Calu3 (cell line): ENCODE results near the gene DTX1. TPM values are rescaled to one million over a fixed set of nuclear protein-coding genes. Genes with fewer than 3 reads are reported as not detected.

Experiments used
- BruUV-seq: library from RNA; stranded (reverse); fragments of 400-500 nt; replicated peaks from 2 replicates; lab custom pipeline; 2021; lab: Mats Ljungman, UMichigan
- CTCF ChIA-PET: fragments of 300-600 bp; sonication (Branson Sonifier 250); formaldehyde crosslinking; loops from one replicate; lab custom pipeline; 2022; ENCODE audit warnings: antibody characterized with exemption; lab: Charles Lee
- DNase-seq: peaks from one replicate; pipeline ENCODE4 v3.0.0; 2022
- H3K27ac Mint-ChIP-seq: one replicate; pipeline ENCODE4 v1.8.0; 2022; ENCODE audit warnings: mixed read lengths; ENCODE audit not compliant: unreplicated experiment
- H3K27me3 Mint-ChIP-seq: one replicate; pipeline ENCODE4 v1.8.0; 2022; ENCODE audit warnings: mixed read lengths; ENCODE audit not compliant: unreplicated experiment
- H3K36me3 Mint-ChIP-seq: one replicate; pipeline ENCODE4 v1.8.0; 2022; ENCODE audit warnings: mild to moderate bottlenecking, moderate library complexity, mixed read lengths; ENCODE audit not compliant: insufficient read depth, unreplicated experiment
- H3K4me1 Mint-ChIP-seq: one replicate; pipeline ENCODE4 v1.8.0; 2022; ENCODE audit warnings: mild to moderate bottlenecking, low read depth, mixed read lengths; ENCODE audit not compliant: unreplicated experiment
- H3K4me3 Mint-ChIP-seq: one replicate; pipeline ENCODE4 v1.8.0; 2022; ENCODE audit warnings: mild to moderate bottlenecking, low read depth, moderate library complexity, mixed read lengths; ENCODE audit not compliant: unreplicated experiment
- H3K9me3 Mint-ChIP-seq: one replicate; pipeline ENCODE4 v1.8.0; 2022; ENCODE audit warnings: low read depth, mixed read lengths; ENCODE audit not compliant: unreplicated experiment
- intact Hi-C: fragments of 100-400 bp; cut with micrococcal nuclease; formaldehyde crosslinking; loops from one replicate; pipeline ENCODE4 v1.10.0; 2022; ENCODE audit not compliant: unreplicated experiment
- total RNA-seq: library from RNA; stranded (reverse); gene quantifications from 2 replicates; pipeline ENCODE4 v1.2.3, GENCODE V29; 2022
- TF ChIP-seq, protein P1 (sequence below): fragments of 200-600 bp; IDR thresholded peaks from one replicate; pipeline ENCODE4 v1.8.0; 2022; ENCODE audit warnings: antibody characterized with exemption; ENCODE audit not compliant: unreplicated experiment

Gene DTX1
- total RNA-seq, 1 experiment from 2014 or later, result not detected

DNA sequence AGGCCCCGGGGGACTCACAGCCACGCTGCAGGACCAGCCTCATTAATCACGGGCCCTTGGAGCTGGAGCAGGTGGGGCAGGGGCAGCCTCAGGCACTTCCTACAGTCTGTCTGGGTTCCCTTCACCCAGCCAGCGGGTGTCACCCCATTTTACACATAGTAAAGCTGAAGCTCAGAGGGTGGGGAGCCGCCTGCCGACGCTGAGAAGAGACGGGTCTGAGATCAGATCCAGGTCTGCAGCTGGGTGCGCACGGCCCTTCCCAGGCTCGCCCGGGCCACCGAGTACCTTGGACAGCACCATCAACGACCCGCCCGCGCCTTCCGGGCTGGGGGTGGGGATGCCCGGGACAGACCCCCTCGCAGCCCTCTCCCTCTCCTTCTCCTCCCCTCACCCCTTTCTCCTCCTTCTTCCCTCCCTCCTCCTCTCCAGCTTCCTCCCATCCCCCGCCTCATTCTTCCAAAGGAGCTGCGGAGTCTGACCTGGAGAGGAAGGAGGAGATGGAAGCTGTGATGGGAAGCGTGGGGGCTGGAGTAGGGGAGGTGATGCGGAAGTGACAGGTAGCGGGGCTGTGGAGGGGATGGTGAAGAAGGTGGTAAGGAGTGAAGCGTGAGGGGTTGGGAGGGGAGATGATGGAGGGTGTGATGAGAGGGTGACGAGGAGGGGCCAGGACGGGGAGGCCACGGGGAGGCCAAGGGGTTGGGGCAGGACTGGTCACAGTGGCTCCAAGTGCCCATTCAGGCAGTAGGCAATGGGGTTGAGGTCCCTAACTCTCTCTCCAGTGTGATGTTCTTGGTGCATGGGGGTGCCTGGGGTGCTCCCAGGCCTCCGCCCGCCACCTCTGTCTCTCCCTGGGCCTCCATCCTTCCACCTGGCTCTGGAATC, 8.8 kb downstream of the DTX1 start:
- DNase-seq, result peak; percentile 47
- no peaks in the 10 kb centered on the region for H3K9me3 Mint-ChIP-seq
- CTCF ChIA-PET, result no interaction called here

GRCh38 chr12:113066813-113067400, 10.4 kb downstream of the DTX1 start:
- TF ChIP-seq, protein P1, sequence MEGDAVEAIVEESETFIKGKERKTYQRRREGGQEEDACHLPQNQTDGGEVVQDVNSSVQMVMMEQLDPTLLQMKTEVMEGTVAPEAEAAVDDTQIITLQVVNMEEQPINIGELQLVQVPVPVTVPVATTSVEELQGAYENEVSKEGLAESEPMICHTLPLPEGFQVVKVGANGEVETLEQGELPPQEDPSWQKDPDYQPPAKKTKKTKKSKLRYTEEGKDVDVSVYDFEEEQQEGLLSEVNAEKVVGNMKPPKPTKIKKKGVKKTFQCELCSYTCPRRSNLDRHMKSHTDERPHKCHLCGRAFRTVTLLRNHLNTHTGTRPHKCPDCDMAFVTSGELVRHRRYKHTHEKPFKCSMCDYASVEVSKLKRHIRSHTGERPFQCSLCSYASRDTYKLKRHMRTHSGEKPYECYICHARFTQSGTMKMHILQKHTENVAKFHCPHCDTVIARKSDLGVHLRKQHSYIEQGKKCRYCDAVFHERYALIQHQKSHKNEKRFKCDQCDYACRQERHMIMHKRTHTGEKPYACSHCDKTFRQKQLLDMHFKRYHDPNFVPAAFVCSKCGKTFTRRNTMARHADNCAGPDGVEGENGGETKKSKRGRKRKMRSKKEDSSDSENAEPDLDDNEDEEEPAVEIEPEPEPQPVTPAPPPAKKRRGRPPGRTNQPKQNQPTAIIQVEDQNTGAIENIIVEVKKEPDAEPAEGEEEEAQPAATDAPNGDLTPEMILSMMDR, result no peak
- Mint-ChIP-seq H3K27me3 (peaks cover 5% of the 10 kb centered on the region), H3K36me3 (peaks cover 5% of the 10 kb centered on the region), H3K27ac (no peak overlapping the region), H3K4me1 (peaks cover 3% of the 10 kb centered on the region), H3K4me3 (no peak overlapping the region), H3K9me3 (no peaks in the 10 kb centered on the region)
- DNase-seq, result no peak
- CTCF ChIA-PET, result interaction anchor here (0.5 kb wide), 1 partner anchor 10 kb away, joined by 4 read pairs; the partner anchor contains the start of gene DTX1
- intact Hi-C loops, result no loop called here
- no TSS peak for BruUV-seq

More for the DNA sequence above, 8.8 kb downstream of the DTX1 start:
- Mint-ChIP-seq H3K4me3 (no peak overlapping the region), H3K36me3 (peaks cover 5% of the 10 kb centered on the region), H3K27me3 (no peaks in the 10 kb centered on the region), H3K4me1 (no peaks in the 10 kb centered on the region), H3K27ac (no peak overlapping the region)
- BruUV-seq, result no TSS peak
- intact Hi-C loops, result no loop called here
- TF ChIP-seq, protein P1, result no peak

- Mint-ChIP-seq H3K27me3 (peaks cover 17% of the 10 kb centered on the region), H3K4me3 (no peak overlapping the region), H3K4me1 (peaks cover 10% of the 10 kb centered on the region), H3K9me3 (no peaks in the 10 kb centered on the region), H3K36me3 (peaks cover 5% of the 10 kb centered on the region), H3K27ac (no peak overlapping the region)
- CTCF ChIA-PET, result interaction anchor here (0.5 kb wide), 1 partner anchor 94 kb away, joined by 6 read pairs; no protein-coding TSS in a partner anchor
- intact Hi-C loops, result no loop called here
- TF ChIP-seq, protein P1, result no peak
- no peak for DNase-seq
- BruUV-seq, result no TSS peak
Observed at GRCh38 chr12:113067987-113068935, 11.7 kb downstream of the DTX1 start.

DNA sequence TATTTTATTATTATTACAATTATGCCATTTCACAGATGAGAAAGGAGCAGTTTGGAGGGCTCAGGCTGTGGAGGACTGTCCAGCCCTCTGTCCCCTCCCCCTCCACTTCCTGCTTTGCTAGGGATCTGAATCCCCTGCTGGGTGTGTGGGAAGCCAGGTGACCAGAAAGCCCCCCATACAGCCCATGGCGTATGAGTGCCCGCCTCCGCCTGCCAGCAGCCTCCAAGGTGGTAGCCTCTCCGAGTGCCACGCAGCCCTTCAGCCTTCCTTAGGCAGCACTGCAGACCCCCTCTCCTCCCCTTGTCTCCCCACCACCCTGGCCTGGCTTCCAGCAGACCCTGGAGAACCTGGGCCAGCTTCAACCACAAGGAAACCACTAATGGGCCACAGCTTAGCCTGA, 12.6 kb downstream of the DTX1 start:
- intact Hi-C loops, result no loop called here
- no TSS peak for BruUV-seq
- TF ChIP-seq, protein P1, result no peak
- Mint-ChIP-seq H3K36me3 (peaks cover 5% of the 10 kb centered on the region), H3K27me3 (peaks cover 26% of the 10 kb centered on the region), H3K27ac (no peak overlapping the region), H3K4me1 (peaks cover 10% of the 10 kb centered on the region), H3K9me3 (no peaks in the 10 kb centered on the region), H3K4me3 (no peak overlapping the region)
- CTCF ChIA-PET, result no interaction called here
- DNase-seq, result no peak
